IMR-90 (cell line): ENCODE data around the gene DGAT2. TPM values are rescaled to one million over a fixed set of nuclear protein-coding genes. Genes with fewer than 3 reads are reported as not detected.
A peak's percentile ranks its signal among the peaks of the same experiment; 100 is the strongest.

ENCODE experiments used
- ATAC-seq: fragments of 200-7000 bp; cut with Tn5 transposase; 2 replicates; pipeline ENCODE4 v1.9.1; 2020; ENCODE audit warnings: low read depth, mild to moderate bottlenecking, moderate library complexity
- BruUV-seq: library from RNA; stranded (reverse); fragments of 400-500 nt; replicated peaks from 2 replicates; lab custom pipeline; 2021; lab: Mats Ljungman, UMichigan
- CTCF ChIA-PET: fragments of 300-600 bp; formaldehyde crosslinking; extraction: SDS; loops from one replicate; lab custom pipeline; 2021; ENCODE audit warnings: antibody characterized with exemption; lab: Yijun Ruan, JAX
- POLR2A ChIA-PET: fragments of 300-600 bp; sonication (Branson Sonifier 250); formaldehyde crosslinking; loops from one replicate; lab custom pipeline; 2022; ENCODE audit warnings: antibody characterized with exemption; ENCODE audit not compliant: unreplicated experiment; lab: Charles Lee
- DNase-seq: peaks from one replicate; pipeline ENCODE4 v3.0.0; 2013
- H2AFZ ChIP-seq: replicated peaks from 2 replicates; pipeline ENCODE3; 2013; ENCODE audit warnings: low read length, mild to moderate bottlenecking; ENCODE audit not compliant: poor library complexity
- H2AK5ac ChIP-seq: 2 replicates; pipeline ENCODE4 v1.6.1; 2013; ENCODE audit warnings: low read depth, low read length, inconsistent platforms
- H2AK9ac ChIP-seq: replicated peaks from 2 replicates; pipeline ENCODE3; 2013; ENCODE audit warnings: mild to moderate bottlenecking, low read depth, low read length, moderate library complexity; ENCODE audit not compliant: poor library complexity
- H2BK120ac ChIP-seq: 2 replicates; pipeline ENCODE4 v1.6.1; 2013; ENCODE audit warnings: low read depth, low read length, inconsistent platforms
- H2BK15ac ChIP-seq: 3 replicates; pipeline ENCODE4 v1.6.1; 2013; ENCODE audit warnings: low read depth, low read length, inconsistent platforms
- H2BK20ac ChIP-seq: 2 replicates; pipeline ENCODE4 v1.6.1; 2013; ENCODE audit warnings: low read depth, mild to moderate bottlenecking, inconsistent platforms, low read length, moderate library complexity
- H2BK5ac ChIP-seq: 2 replicates; pipeline ENCODE4 v1.6.1; 2013; ENCODE audit warnings: mild to moderate bottlenecking, low read depth, low read length, inconsistent platforms; ENCODE audit not compliant: poor library complexity, severe bottlenecking
- H3K14ac ChIP-seq: replicated peaks from 2 replicates; pipeline ENCODE4 v1.6.1; 2013; ENCODE audit warnings: low read depth, low read length, inconsistent platforms
- H3K18ac ChIP-seq: 2 replicates; pipeline ENCODE4 v1.6.1; 2013; ENCODE audit warnings: low read depth, low read length, control low read depth
- H3K23ac ChIP-seq: 2 replicates; pipeline ENCODE4 v1.6.1; 2013; ENCODE audit warnings: low read depth, low read length, inconsistent platforms
- H3K27ac ChIP-seq: 2 replicates; pipeline ENCODE4 v1.5.1; 2013; ENCODE audit warnings: mild to moderate bottlenecking, control low read depth, low read length; ENCODE audit not compliant: insufficient read depth
- H3K27me3 ChIP-seq: 2 replicates; pipeline ENCODE4 v1.6.1; 2013; ENCODE audit warnings: low read length; ENCODE audit not compliant: control insufficient read depth, insufficient read depth
- H3K36me3 ChIP-seq: 2 replicates; pipeline ENCODE4 v1.6.1; 2013; ENCODE audit warnings: low read length, mixed read lengths; ENCODE audit not compliant: control insufficient read depth, insufficient read depth
- H3K4ac ChIP-seq: 2 replicates; pipeline ENCODE4 v1.6.1; 2013; ENCODE audit warnings: low read depth, low read length, inconsistent platforms
- H3K4me1 ChIP-seq: 2 replicates; pipeline ENCODE4 v1.6.1; 2013; ENCODE audit warnings: low read length, mixed read lengths; ENCODE audit not compliant: control insufficient read depth, insufficient read depth
- H3K4me2 ChIP-seq: 2 replicates; pipeline ENCODE4 v1.6.1; 2013; ENCODE audit warnings: low read depth, mild to moderate bottlenecking, control low read depth, low read length, moderate library complexity
- H3K4me3 ChIP-seq: 2 replicates; pipeline ENCODE4 v1.5.1; 2013; ENCODE audit warnings: low read depth, mild to moderate bottlenecking, control low read depth, low read length, moderate library complexity; ENCODE audit not compliant: insufficient read depth
- H3K56ac ChIP-seq: 2 replicates; pipeline ENCODE4 v1.6.1; 2013; ENCODE audit warnings: low read length, inconsistent platforms; ENCODE audit not compliant: insufficient read depth; ENCODE audit errors: extremely low read depth
- H3K79me1 ChIP-seq, 2 experiments: 2 replicates each; pipeline ENCODE4 v1.6.1; 2013; ENCODE audit warnings: low read length in 2 of 2, inconsistent platforms in 1 of 2, low read depth in 1 of 2
- H3K9ac ChIP-seq: 2 replicates; pipeline ENCODE4 v1.6.1; 2013; ENCODE audit warnings: low read depth, low read length, control low read depth
- H3K9me1 ChIP-seq: 2 replicates; pipeline ENCODE4 v1.6.1; 2013; ENCODE audit warnings: low read length, inconsistent platforms; ENCODE audit not compliant: insufficient read depth
- H3K9me3 ChIP-seq: 2 replicates; pipeline ENCODE4 v1.6.1; 2013; ENCODE audit warnings: low read length; ENCODE audit not compliant: control insufficient read depth, insufficient read depth
- H4K20me1 ChIP-seq: 2 replicates; pipeline ENCODE4 v1.6.1; 2013; ENCODE audit warnings: low read length, inconsistent platforms; ENCODE audit not compliant: insufficient read depth
- H4K5ac ChIP-seq: 2 replicates; pipeline ENCODE4 v1.6.1; 2013; ENCODE audit warnings: mild to moderate bottlenecking, low read depth, low read length, control low read depth
- H4K8ac ChIP-seq, 2 experiments: 2 replicates each; pipeline ENCODE4 v1.6.1; 2013; ENCODE audit warnings: low read depth in 2 of 2, low read length in 2 of 2, control low read depth in 1 of 2, inconsistent platforms in 1 of 2
- H4K91ac ChIP-seq: 2 replicates; pipeline ENCODE4 v1.6.1; 2013; ENCODE audit warnings: low read depth, low read length, inconsistent platforms; ENCODE audit not compliant: insufficient read depth
- BHLHE40 ChIP-seq: fragments of 150-350 bp; IDR thresholded peaks from 2 replicates; pipeline ENCODE4 v1.6.1; 2016; ENCODE audit warnings: mild to moderate bottlenecking, low read depth, low read length
- CEBPB ChIP-seq: IDR thresholded peaks from 2 replicates; pipeline ENCODE4 v1.6.1; 2012; ENCODE audit warnings: low read depth, low read length, improper control_type of control experiment
- CHD1 ChIP-seq: IDR thresholded peaks from 2 replicates; pipeline ENCODE4 v1.6.1; 2012; ENCODE audit warnings: low read depth, low read length, improper control_type of control experiment
- CTCF ChIP-seq: conservative IDR thresholded peaks from 2 replicates; pipeline ENCODE4 v1.5.1; 2012; ENCODE audit warnings: mild to moderate bottlenecking, low read depth, low read length, improper control_type of control experiment
- FOS ChIP-seq: fragments of 150-350 bp; IDR thresholded peaks from 2 replicates; pipeline ENCODE4 v1.6.1; 2016; ENCODE audit warnings: low read depth, low read length
- MAFK ChIP-seq: IDR thresholded peaks from 2 replicates; pipeline ENCODE4 v1.6.1; 2012; ENCODE audit warnings: low read depth, low read length, improper control_type of control experiment
- MAZ ChIP-seq: IDR thresholded peaks from 2 replicates; pipeline ENCODE4 v1.6.1; 2012; ENCODE audit warnings: low read depth, mild to moderate bottlenecking, low read length, improper control_type of control experiment, moderate library complexity, borderline replicate concordance
- MXI1 ChIP-seq: IDR thresholded peaks from 2 replicates; pipeline ENCODE4 v1.6.1; 2012; ENCODE audit warnings: low read depth, mild to moderate bottlenecking, low read length, moderate library complexity, borderline replicate concordance
- NFE2L2 ChIP-seq: fragments of 150-350 bp; IDR thresholded peaks from 2 replicates; pipeline ENCODE4 v1.6.1; 2016; ENCODE audit warnings: low read depth, mild to moderate bottlenecking, low read length
- POLR2A ChIP-seq: IDR thresholded peaks from 2 replicates; pipeline ENCODE4 v1.6.1; 2012; ENCODE audit warnings: mild to moderate bottlenecking, low read depth, low read length
- RCOR1 ChIP-seq: IDR thresholded peaks from 2 replicates; pipeline ENCODE4 v1.6.1; 2012; ENCODE audit warnings: mild to moderate bottlenecking, low read length, improper control_type of control experiment; ENCODE audit not compliant: insufficient replicate concordance
- RFX5 ChIP-seq: IDR thresholded peaks from 2 replicates; pipeline ENCODE4 v1.8.0; 2012; ENCODE audit warnings: low read depth, mild to moderate bottlenecking, low read length, moderate library complexity
- SMC3 ChIP-seq: fragments of 150-350 bp; IDR thresholded peaks from 2 replicates; pipeline ENCODE4 v1.6.1; 2016; ENCODE audit warnings: low read depth, mild to moderate bottlenecking, antibody characterized with exemption, low read length, moderate library complexity
- USF2 ChIP-seq: fragments of 150-350 bp; IDR thresholded peaks from 2 replicates; pipeline ENCODE4 v1.6.1; 2017; ENCODE audit warnings: mild to moderate bottlenecking, antibody characterized with exemption, low read length, low read depth
- WGBS, 2 experiments: methylation state at CpG; one replicate each; pipeline versions ENCODE4 v1.1.5 to v1.1.7; 2013; ENCODE audit warnings: missing lambda C conversion rate in 2 of 2; ENCODE audit not compliant: insufficient read length in 1 of 2; ENCODE audit errors: extremely low coverage in 2 of 2; 5-methylcytosine and 5-hydroxymethylcytosine counted together
- dilution Hi-C: fragments of 300-500 bp; cut with HindIII; formaldehyde crosslinking; loops from one replicate; pipeline ENCODE4 v1.14.3; 2018; ENCODE audit warnings: low sequenced_read_pairs; ENCODE audit not compliant: unreplicated experiment
- in situ Hi-C: fragments of 300-500 bp; cut with MboI; formaldehyde crosslinking; loops from 3 replicates; pipeline ENCODE4 v1.14.3; 2019; ENCODE audit warnings: low sequenced_read_pairs, inconsistent platforms, mixed read lengths
- intact Hi-C: fragments of 100-400 bp; cut with micrococcal nuclease; formaldehyde crosslinking; loops from 2 replicates; pipeline ENCODE4 v1.10.0; 2022
- polyA plus RNA-seq, 3 experiments: library from polyadenylated mRNA; depleted of rRNA; stranded (reverse); fragments of >200 nt; gene quantifications; 2 replicates each; pipeline ENCODE4 v1.2.3, GENCODE V29; 2012; ENCODE audit warnings: low replicate concordance in 1 of 3
- total RNA-seq: library from RNA; depleted of rRNA; stranded (reverse); fragments of >200 nt; gene quantifications from 2 replicates; pipeline ENCODE4 v1.2.3, GENCODE V29; 2012

The DGAT2 gene
- total and polyA plus RNA-seq, 2 of the 4 experiments (the other 2 are of a cell fraction): 2.3 to 2.4 TPM

- Histone ChIP-seq H2BK120ac (no peak overlapping the region), H3K9ac (no peak overlapping the region), H4K8ac (no peak overlapping the region), H3K56ac (no peak overlapping the region), H2AK5ac (no peak overlapping the region), H2BK20ac (no peak overlapping the region), H2BK5ac (peak overlapping the region; percentile 63), H3K27ac (no peak overlapping the region), H2AFZ (no peak overlapping the region), H3K4me3 (no peak overlapping the region), H3K36me3 (no peaks in the 10 kb centered on the region), H3K4ac (no peak overlapping the region), H3K18ac (peak overlapping the region; percentile 71; the same call in 1 of the 2 replicates), H4K5ac (no peak overlapping the region), H3K27me3 (no peaks in the 10 kb centered on the region), H3K79me1 (peaks cover 30 to 59% of the 10 kb centered on the region in 2 experiments), H3K23ac (no peak overlapping the region; the same call in 1 of the 2 replicates), H3K4me1 (peaks cover 6% of the 10 kb centered on the region), H3K14ac (no peak overlapping the region), H4K20me1 (peaks cover 2% of the 10 kb centered on the region; the same call in 1 of the 2 replicates), H3K4me2 (peak overlapping the region; percentile 55; the same call in 1 of the 2 replicates), H3K9me3 (no peaks in the 10 kb centered on the region), H4K91ac (no peak overlapping the region), H2AK9ac (no peak overlapping the region), H3K9me1 (peaks cover 5% of the 10 kb centered on the region; the same call in 1 of the 2 replicates), H2BK15ac (no peak overlapping the region)
- no CpG with 5 or more reads among the region's 5 CpGs for WGBS, 2 experiments
- ATAC-seq (peak; percentile 24; the same call in 1 of the 2 replicates), DNase-seq (peak; percentile 28)
- in situ Hi-C loops (no loop called here), intact Hi-C loops (loop anchor here (2.0 kb wide), 1 partner anchor 13 kb away; no protein-coding TSS in a partner anchor), dilution Hi-C loops (no loop called here)
- TF ChIP-seq CEBPB (no peak), MXI1 (no peak), POLR2A (no peak), USF2 (no peak), CTCF (no peak), BHLHE40 (no peak), SMC3 (no peak), CHD1 (no peak), RCOR1 (no peak), NFE2L2 (no peak), FOS (no peak), MAZ (no peak), MAFK (no peak), RFX5 (no peak)
- no TSS peak for BruUV-seq
- ChIA-PET CTCF (interaction anchor here (1.3 kb wide), 1 partner anchor 41 kb away, joined by 3 read pairs; no protein-coding TSS in a partner anchor), POLR2A (no interaction called here)
Observed at GRCh38 chr11:75827562-75827961, 59.0 kb downstream of the DGAT2 start.
